Prostate gland (tissue), 2 donors: ENCODE measurements around the gene ARID2. TPM values are rescaled to one million over a fixed set of nuclear protein-coding genes. Genes with fewer than 3 reads are reported as not detected.

Experiments used
- DNase-seq: peaks from one replicate; pipeline ENCODE4 v3.0.0-alpha.2; 2019; ENCODE audit warnings: low spot score
- H3K27ac ChIP-seq, 2 donors: fragments of 200-600 bp; sonication (generic); 2 replicates each; pipeline ENCODE4 v1.5.1; 2017 to 2019
- H3K27me3 ChIP-seq: fragments of 200-600 bp; sonication (generic); replicated peaks from 2 replicates; pipeline ENCODE4 v1.5.1; 2019; ENCODE audit not compliant: insufficient read depth
- H3K36me3 ChIP-seq, 2 donors: fragments of 200-600 bp; sonication (generic); 1 replicate in 1 of 2; 2 replicates in 1 of 2; pipeline versions ENCODE4 v1.5.1 to v1.8.1; 2017 to 2019
- H3K4me1 ChIP-seq: fragments of 200-600 bp; sonication (generic); replicated peaks from 2 replicates; pipeline ENCODE4 v1.5.1; 2019
- H3K4me3 ChIP-seq, 2 donors: fragments of 200-600 bp; sonication (generic); 2 replicates each; pipeline ENCODE4 v1.5.1; 2017 to 2019
- H3K9me3 ChIP-seq: fragments of 200-600 bp; sonication (generic); 2 replicates; pipeline ENCODE4 v1.5.1; 2017
- POLR2A ChIP-seq: fragments of 450-650 bp; IDR thresholded peaks from one replicate; pipeline ENCODE4 v1.6.1; 2016; ENCODE audit warnings: antibody characterized with exemption, mild to moderate bottlenecking
- POLR2AphosphoS5 ChIP-seq: sonication (generic); formaldehyde crosslinking; IDR thresholded peaks from one replicate; pipeline ENCODE4 v1.6.1; 2017; ENCODE audit warnings: antibody characterized with exemption
- WGBS: methylation state at CpG from one replicate; pipeline ENCODE4 v1.1.5; 2018; 5-methylcytosine and 5-hydroxymethylcytosine counted together
- intact Hi-C: fragments of 100-400 bp; cut with DNase I; formaldehyde crosslinking; loops from one replicate; pipeline ENCODE4 v1.14.2; 2022
- total RNA-seq, 2 donors: library from RNA; depleted of rRNA; stranded (reverse); fragments of >200 nt; gene quantifications; one replicate each; pipeline ENCODE4 v1.1.0, GENCODE V29; 2016
- TF ChIP-seq, protein P1 (sequence below), 4 experiments: fragments of 200-600 bp in 2 of 4; fragments of 450-650 bp in 2 of 4; sonication (generic) in 2 of 4; IDR thresholded peaks; 1 replicate in 3 of 4; 2 replicates in 1 of 4; pipeline ENCODE4 v1.5.1; 2016 to 2019; ENCODE audit warnings: antibody characterized with exemption in 4 of 4, mild to moderate bottlenecking in 2 of 4, moderate library complexity in 2 of 4

Gene ARID2
- total RNA-seq, 2 donors from 2014 or later, result 29.5 to 47.3 TPM

DNA sequence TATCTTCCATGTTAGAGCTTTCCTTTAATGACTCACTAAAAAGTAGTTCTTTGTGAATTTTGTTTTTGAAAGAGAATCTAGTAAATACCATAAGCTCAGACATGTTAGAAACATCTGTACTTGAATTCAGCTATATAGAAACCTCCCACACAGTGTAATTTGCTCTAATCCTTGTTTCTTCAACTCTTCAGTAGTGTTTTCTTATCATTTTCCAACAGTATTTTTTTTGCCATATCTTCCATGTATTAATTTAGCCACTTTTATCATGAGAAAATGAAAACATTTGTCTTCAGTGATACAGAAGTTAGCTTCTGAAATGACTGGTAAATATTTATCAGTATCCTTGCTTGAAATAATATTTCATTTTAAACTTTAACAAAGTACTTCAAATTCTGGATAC is 73.6 kb downstream of the ARID2 start:
- no peaks in the 10 kb centered on the region for H3K36me3 ChIP-seq
- no peak for DNase-seq
- no peaks in the 10 kb centered on the region for H3K27me3 ChIP-seq
- intact Hi-C loops, result no loop called here
- TF ChIP-seq POLR2A (no peak), POLR2AphosphoS5 (no peak)
- TF ChIP-seq, protein P1, sequence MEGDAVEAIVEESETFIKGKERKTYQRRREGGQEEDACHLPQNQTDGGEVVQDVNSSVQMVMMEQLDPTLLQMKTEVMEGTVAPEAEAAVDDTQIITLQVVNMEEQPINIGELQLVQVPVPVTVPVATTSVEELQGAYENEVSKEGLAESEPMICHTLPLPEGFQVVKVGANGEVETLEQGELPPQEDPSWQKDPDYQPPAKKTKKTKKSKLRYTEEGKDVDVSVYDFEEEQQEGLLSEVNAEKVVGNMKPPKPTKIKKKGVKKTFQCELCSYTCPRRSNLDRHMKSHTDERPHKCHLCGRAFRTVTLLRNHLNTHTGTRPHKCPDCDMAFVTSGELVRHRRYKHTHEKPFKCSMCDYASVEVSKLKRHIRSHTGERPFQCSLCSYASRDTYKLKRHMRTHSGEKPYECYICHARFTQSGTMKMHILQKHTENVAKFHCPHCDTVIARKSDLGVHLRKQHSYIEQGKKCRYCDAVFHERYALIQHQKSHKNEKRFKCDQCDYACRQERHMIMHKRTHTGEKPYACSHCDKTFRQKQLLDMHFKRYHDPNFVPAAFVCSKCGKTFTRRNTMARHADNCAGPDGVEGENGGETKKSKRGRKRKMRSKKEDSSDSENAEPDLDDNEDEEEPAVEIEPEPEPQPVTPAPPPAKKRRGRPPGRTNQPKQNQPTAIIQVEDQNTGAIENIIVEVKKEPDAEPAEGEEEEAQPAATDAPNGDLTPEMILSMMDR (IDR thresholded peaks at IDR 0.05), result no peak
- no peaks in the 10 kb centered on the region for H3K4me1 ChIP-seq
- H3K9me3 ChIP-seq, result no peaks in the 10 kb centered on the region
- H3K4me3 ChIP-seq, result no peak overlapping the region
- H3K27ac ChIP-seq, result no peak overlapping the region

DNA sequence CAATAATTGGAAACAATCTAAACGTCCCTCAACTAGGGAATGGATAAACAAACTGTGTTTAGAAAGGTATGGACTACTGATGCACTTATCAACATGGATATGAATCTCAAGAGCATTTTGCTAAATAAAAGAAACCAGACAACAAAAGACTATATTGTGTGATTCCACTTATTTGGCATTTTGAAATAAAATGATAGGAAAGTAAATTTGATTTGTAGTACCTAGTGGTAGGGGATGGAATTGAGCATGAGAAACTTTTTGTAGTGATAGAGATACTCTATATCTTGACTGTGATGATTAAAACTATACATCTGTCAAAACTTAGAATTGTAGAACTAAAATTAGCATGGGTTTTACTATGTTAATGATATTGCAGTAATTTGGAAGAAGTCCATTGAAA is 87.1 kb downstream of the ARID2 start:
- TF ChIP-seq POLR2A, result no peak
- TF ChIP-seq POLR2AphosphoS5, result no peak
- TF ChIP-seq, protein P1 (IDR thresholded peaks at IDR 0.05), result no peak
- H3K27ac ChIP-seq, result no peak overlapping the region
- no peaks in the 10 kb centered on the region for H3K9me3 ChIP-seq
- intact Hi-C loops, result no loop called here
- no peaks in the 10 kb centered on the region for H3K4me1 ChIP-seq
- H3K4me3 ChIP-seq, result no peak overlapping the region
- H3K27me3 ChIP-seq, result no peaks in the 10 kb centered on the region
- WGBS, result 60% methylated on average over 1 of the region's 1 CpG
- H3K36me3 ChIP-seq, result no peaks in the 10 kb centered on the region
- no peak for DNase-seq

GRCh38 chr12:45827974-45828373 is 98.5 kb downstream of the ARID2 start:
- 88% methylated on average over 3 of the region's 3 CpGs for WGBS
- no peaks in the 10 kb centered on the region for H3K36me3 ChIP-seq
- intact Hi-C loops, result no loop called here
- TF ChIP-seq POLR2A, result no peak
- TF ChIP-seq, protein P1 (IDR thresholded peaks at IDR 0.05), result no peak
- TF ChIP-seq POLR2AphosphoS5, result no peak
- no peaks in the 10 kb centered on the region for H3K4me1 ChIP-seq
- H3K27ac ChIP-seq, result no peak overlapping the region
- no peak overlapping the region for H3K4me3 ChIP-seq
- DNase-seq, result no peak
- H3K9me3 ChIP-seq, result no peaks in the 10 kb centered on the region
- no peaks in the 10 kb centered on the region for H3K27me3 ChIP-seq

GRCh38 chr12:45828402-45828801 is 98.9 kb downstream of the ARID2 start:
- WGBS, result 61% methylated on average over 2 of the region's 2 CpGs
- Histone ChIP-seq H3K27ac (no peak overlapping the region), H3K27me3 (no peaks in the 10 kb centered on the region), H3K4me3 (no peak overlapping the region), H3K9me3 (no peaks in the 10 kb centered on the region), H3K36me3 (no peaks in the 10 kb centered on the region), H3K4me1 (no peaks in the 10 kb centered on the region)
- TF ChIP-seq POLR2AphosphoS5, result no peak
- TF ChIP-seq POLR2A, result no peak
- TF ChIP-seq, protein P1 (IDR thresholded peaks at IDR 0.05), result no peak
- intact Hi-C loops, result no loop called here
- DNase-seq, result no peak

- Histone ChIP-seq H3K9me3 (no peaks in the 10 kb centered on the region), H3K4me3 (no peak overlapping the region), H3K27me3 (no peaks in the 10 kb centered on the region), H3K27ac (no peak overlapping the region), H3K36me3 (no peaks in the 10 kb centered on the region), H3K4me1 (no peaks in the 10 kb centered on the region)
- intact Hi-C loops, result no loop called here
- TF ChIP-seq POLR2A, result no peak
- TF ChIP-seq, protein P1 (IDR thresholded peaks at IDR 0.05), result no peak
- TF ChIP-seq POLR2AphosphoS5, result no peak
- DNase-seq, result no peak
- WGBS, result 97% methylated on average over 2 of the region's 2 CpGs
Measured at GRCh38 chr12:45831590-45831989, 102.1 kb downstream of the ARID2 start.
